HG03378 (cell line): ENCODE data around the gene BCL10.

Experiments
- ATAC-seq: cut with Tn5 transposase; IDR thresholded peaks from one replicate; pipeline ENCODE4 v1.9.1; 2021; ENCODE audit warnings: mild to moderate bottlenecking, moderate library complexity; ENCODE audit not compliant: unreplicated experiment

BCL10 gene

GRCh38 chr1:85224734-85225623 is 51.5 kb downstream of the BCL10 start:
- no peak for ATAC-seq

- no peak for ATAC-seq
Measured at GRCh38 chr1:85224295-85224694, 52.1 kb downstream of the BCL10 start.

GRCh38 chr1:85223334-85223733 is 53.1 kb downstream of the BCL10 start:
- ATAC-seq, result no peak

- no peak for ATAC-seq
Measured at GRCh38 chr1:85220756-85221201, 55.7 kb downstream of the BCL10 start.

GRCh38 chr1:85219853-85220610 is 56.4 kb downstream of the BCL10 start:
- ATAC-seq, result no peak

GRCh38 chr1:85216697-85217096 is 59.7 kb downstream of the BCL10 start:
- ATAC-seq, result no peak
